A673 (cell line): Measurements from ENCODE around the gene UNC13D. TPM values are rescaled to one million over a fixed set of nuclear protein-coding genes. Genes with fewer than 3 reads are reported as not detected.

Source experiments
- BruUV-seq: library from RNA; stranded (reverse); fragments of 400-500 nt; replicated peaks from 2 replicates; lab custom pipeline; 2021; lab: Mats Ljungman, UMichigan
- CTCF ChIA-PET: fragments of 300-600 bp; sonication (Branson Sonifier 250); formaldehyde crosslinking; loops from one replicate; lab custom pipeline; 2022; ENCODE audit warnings: antibody characterized with exemption; lab: Charles Lee
- POLR2A ChIA-PET: fragments of 300-600 bp; sonication (Branson Sonifier 250); formaldehyde crosslinking; loops from one replicate; lab custom pipeline; 2022; ENCODE audit warnings: antibody characterized with exemption; ENCODE audit not compliant: low non-redundant PET; lab: Charles Lee
- DNase-seq: peaks from one replicate; pipeline ENCODE4 v3.0.0-alpha.2; 2015; ENCODE audit warnings: low spot score
- H3K27ac ChIP-seq: fragments of 200-600 bp; sonication (generic); 2 replicates; pipeline ENCODE4 v1.5.1; 2016; ENCODE audit warnings: mixed run types, low read depth, mild to moderate bottlenecking, mixed read lengths, antibody characterized with exemption, low read length; ENCODE audit not compliant: poor library complexity, severe bottlenecking
- H3K27me3 ChIP-seq: fragments of 200-600 bp; sonication (generic); replicated peaks from 2 replicates; pipeline ENCODE4 v1.6.1; 2017; ENCODE audit warnings: mixed run types, low read depth, mild to moderate bottlenecking, mixed read lengths, antibody characterized with exemption, low read length; ENCODE audit not compliant: insufficient read depth, poor library complexity
- H3K36me3 ChIP-seq: fragments of 200-600 bp; sonication (generic); 2 replicates; pipeline ENCODE4 v1.6.1; 2016; ENCODE audit warnings: mixed run types, mild to moderate bottlenecking, mixed read lengths, antibody characterized with exemption, low read length; ENCODE audit not compliant: insufficient read depth, poor library complexity, severe bottlenecking
- H3K4me1 ChIP-seq: fragments of 200-600 bp; sonication (generic); 2 replicates; pipeline ENCODE4 v1.6.1; 2017; ENCODE audit warnings: mixed run types, mild to moderate bottlenecking, mixed read lengths, antibody characterized with exemption, low read length; ENCODE audit not compliant: insufficient read depth, poor library complexity, severe bottlenecking
- H3K4me3 ChIP-seq: fragments of 200-600 bp; sonication (generic); 2 replicates; pipeline ENCODE4 v1.5.1; 2016; ENCODE audit warnings: low read depth, mixed run types, mild to moderate bottlenecking, mixed read lengths, low read length; ENCODE audit not compliant: poor library complexity, severe bottlenecking
- H3K9me3 ChIP-seq: fragments of 200-600 bp; sonication (generic); 2 replicates; pipeline ENCODE4 v1.6.1; 2016; ENCODE audit warnings: mixed run types, low read depth, mild to moderate bottlenecking, mixed read lengths, antibody characterized with exemption, low read length; ENCODE audit not compliant: poor library complexity, severe bottlenecking
- EZH2 ChIP-seq: fragments of 200-600 bp; sonication (generic); IDR thresholded peaks from 2 replicates; pipeline ENCODE4 v1.6.1; 2017; ENCODE audit warnings: borderline replicate concordance, low read depth, mild to moderate bottlenecking, mixed read lengths, antibody characterized with exemption, low read length; ENCODE audit not compliant: poor library complexity, severe bottlenecking
- intact Hi-C: fragments of 100-400 bp; cut with micrococcal nuclease; formaldehyde crosslinking; loops from one replicate; pipeline ENCODE4 v1.10.0; 2022; ENCODE audit not compliant: unreplicated experiment
- total RNA-seq: library from RNA; stranded (reverse); gene quantifications from 2 replicates; pipeline ENCODE4 v1.2.3, GENCODE V29; 2021
- TF ChIP-seq, protein P1 (sequence below): fragments of 300-800, 200-600 bp; sonication (generic); conservative IDR thresholded peaks from 2 replicates; pipeline ENCODE4 v1.5.1; 2017; ENCODE audit warnings: low read depth, mild to moderate bottlenecking, antibody characterized with exemption, low read length, moderate library complexity, mixed read lengths

UNC13D gene
- total RNA-seq, 1 experiment from 2014 or later: 0.37 TPM

DNA sequence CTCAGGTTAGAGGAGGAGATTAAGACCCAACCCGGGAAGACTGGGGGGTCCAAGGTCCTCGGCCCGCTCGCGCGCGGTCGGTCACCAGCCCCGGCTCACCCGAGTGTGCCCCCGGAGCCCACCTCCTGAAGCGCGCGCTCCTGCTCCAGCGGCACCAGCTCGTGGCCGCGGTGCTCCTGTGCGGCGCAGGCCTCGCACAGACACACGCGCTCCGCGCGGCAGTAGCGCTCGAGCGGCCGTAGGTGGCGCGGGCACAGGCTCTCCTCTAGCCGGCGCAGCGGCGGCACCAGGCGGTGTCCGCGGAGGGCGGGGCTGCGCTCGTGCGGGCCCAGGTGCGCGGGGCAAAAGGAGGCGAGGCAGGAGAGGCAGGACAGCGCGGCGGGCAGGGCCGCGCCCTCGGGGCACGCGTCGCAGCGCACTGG is 33.6 kb upstream of the UNC13D start:
- no peak for TF ChIP-seq EZH2
- TF ChIP-seq, protein P1, sequence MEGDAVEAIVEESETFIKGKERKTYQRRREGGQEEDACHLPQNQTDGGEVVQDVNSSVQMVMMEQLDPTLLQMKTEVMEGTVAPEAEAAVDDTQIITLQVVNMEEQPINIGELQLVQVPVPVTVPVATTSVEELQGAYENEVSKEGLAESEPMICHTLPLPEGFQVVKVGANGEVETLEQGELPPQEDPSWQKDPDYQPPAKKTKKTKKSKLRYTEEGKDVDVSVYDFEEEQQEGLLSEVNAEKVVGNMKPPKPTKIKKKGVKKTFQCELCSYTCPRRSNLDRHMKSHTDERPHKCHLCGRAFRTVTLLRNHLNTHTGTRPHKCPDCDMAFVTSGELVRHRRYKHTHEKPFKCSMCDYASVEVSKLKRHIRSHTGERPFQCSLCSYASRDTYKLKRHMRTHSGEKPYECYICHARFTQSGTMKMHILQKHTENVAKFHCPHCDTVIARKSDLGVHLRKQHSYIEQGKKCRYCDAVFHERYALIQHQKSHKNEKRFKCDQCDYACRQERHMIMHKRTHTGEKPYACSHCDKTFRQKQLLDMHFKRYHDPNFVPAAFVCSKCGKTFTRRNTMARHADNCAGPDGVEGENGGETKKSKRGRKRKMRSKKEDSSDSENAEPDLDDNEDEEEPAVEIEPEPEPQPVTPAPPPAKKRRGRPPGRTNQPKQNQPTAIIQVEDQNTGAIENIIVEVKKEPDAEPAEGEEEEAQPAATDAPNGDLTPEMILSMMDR: peak; percentile 50
- CTCF ChIA-PET: interaction anchor here (1.2 kb wide), 1 partner anchor 124 kb away, joined by 3 read pairs; no protein-coding TSS in a partner anchor

GRCh38 chr17:75876938-75877751 is 32.9 kb upstream of the UNC13D start:
- peak overlapping the region; percentile 39 for H3K4me3 ChIP-seq
- no peaks in the 10 kb centered on the region for H3K36me3 ChIP-seq
- intact Hi-C loops: no loop called here
- no peaks in the 10 kb centered on the region for H3K9me3 ChIP-seq
- POLR2A ChIA-PET: no interaction called here
- H3K4me1 ChIP-seq: peaks cover 16% of the 10 kb centered on the region
- BruUV-seq: no TSS peak
- no peak overlapping the region for H3K27ac ChIP-seq
- H3K27me3 ChIP-seq: peaks cover 13% of the 10 kb centered on the region
- CTCF ChIA-PET: no interaction called here
- TF ChIP-seq, protein P1: no peak
- no peak for TF ChIP-seq EZH2
- no peak for DNase-seq

More for the DNA sequence above, 33.6 kb upstream of the UNC13D start:
- Histone ChIP-seq H3K27ac (no peak overlapping the region), H3K36me3 (no peaks in the 10 kb centered on the region), H3K4me3 (peak overlapping the region; percentile 39), H3K4me1 (peaks cover 16% of the 10 kb centered on the region), H3K9me3 (no peaks in the 10 kb centered on the region), H3K27me3 (peaks cover 13% of the 10 kb centered on the region)
- BruUV-seq: no TSS peak
- intact Hi-C loops: no loop called here
- POLR2A ChIA-PET: no interaction called here
- peak; percentile 78 for DNase-seq

GRCh38 chr17:75876190-75876937 is 32.2 kb upstream of the UNC13D start:
- Histone ChIP-seq H3K27me3 (peaks cover 13% of the 10 kb centered on the region), H3K36me3 (no peaks in the 10 kb centered on the region), H3K4me3 (no peak overlapping the region), H3K9me3 (no peaks in the 10 kb centered on the region), H3K4me1 (peaks cover 16% of the 10 kb centered on the region), H3K27ac (no peak overlapping the region)
- ChIA-PET POLR2A (no interaction called here), CTCF (interaction anchor here (1.2 kb wide), 1 partner anchor 20 kb away, joined by 3 read pairs; no protein-coding TSS in a partner anchor)
- no peak for TF ChIP-seq EZH2
- TF ChIP-seq, protein P1: no peak
- intact Hi-C loops: no loop called here
- DNase-seq: no peak
- no TSS peak for BruUV-seq
